GM19099 (cell line): ENCODE results near the gene FRK.

ENCODE experiments used
- POLR2A ChIP-seq: IDR thresholded peaks from 3 replicates; pipeline ENCODE4 v1.6.1; 2011; ENCODE audit warnings: low read depth; ENCODE audit not compliant: insufficient read length; ENCODE audit errors: extremely low read depth

FRK gene

DNA sequence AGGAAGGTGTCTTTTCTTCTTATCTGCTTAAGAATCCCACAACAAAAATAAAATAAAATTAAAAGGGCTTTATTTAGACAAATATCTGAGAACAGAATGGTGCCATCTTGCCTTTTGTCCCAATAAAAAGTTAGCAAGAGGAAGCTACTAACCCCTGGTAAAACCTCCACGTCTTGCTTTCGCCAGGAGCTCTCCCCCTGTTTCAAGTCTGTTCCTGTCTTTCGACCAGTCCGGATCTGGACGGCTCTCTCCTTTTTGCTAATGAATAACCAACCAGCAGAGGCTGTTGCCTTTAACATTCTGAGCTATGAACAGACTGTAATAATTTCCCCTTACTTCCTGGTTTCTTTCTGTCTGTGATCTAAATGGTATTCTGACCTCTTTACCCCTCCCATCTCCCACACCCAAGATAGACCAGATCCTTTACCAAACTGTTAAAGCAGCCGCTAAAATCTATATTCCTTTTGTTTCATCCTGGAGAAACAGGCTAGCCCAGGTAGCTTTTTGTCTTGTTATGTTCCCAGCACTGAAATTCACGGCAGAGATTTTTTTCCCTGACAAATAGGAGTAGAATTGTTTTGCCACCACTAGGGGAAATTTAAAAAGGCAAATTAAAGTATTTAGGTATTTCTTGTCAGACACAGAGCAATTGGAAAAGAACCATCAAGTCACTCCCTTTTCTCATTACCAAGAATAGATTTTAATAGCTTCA, at the start of gene FRK:
FRK (minus strand) TSS at position 320 of the 712 bp plus-strand sequence. CDS start 580 bp downstream, outside the sequence.
- no peak for TF ChIP-seq POLR2A

- TF ChIP-seq POLR2A: no peak
Measured at GRCh38 chr6:116108836-116109235, 48.1 kb upstream of the FRK start.

DNA sequence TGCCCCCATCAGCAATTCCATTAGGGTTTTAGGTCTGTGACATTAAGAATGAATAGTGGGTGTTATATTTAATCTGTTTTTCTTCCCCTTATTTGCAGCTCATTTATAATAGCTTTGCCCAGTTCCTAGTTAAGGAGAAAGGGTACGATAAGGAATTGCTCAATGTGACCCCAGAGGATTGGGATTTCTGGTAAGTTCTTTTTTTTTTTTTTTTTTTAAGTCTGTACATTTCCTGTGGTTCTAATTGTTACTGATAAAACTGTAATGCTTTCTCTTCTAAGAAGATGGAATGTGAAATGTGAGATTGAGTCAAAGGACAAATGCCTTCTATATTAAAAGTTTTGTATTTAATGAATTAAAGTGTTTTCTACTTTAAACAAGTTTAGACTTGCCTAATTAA, 45.5 kb upstream of the FRK start:
- no peak for TF ChIP-seq POLR2A

- TF ChIP-seq POLR2A: no peak
Measured at GRCh38 chr6:116105247-116105646, 44.6 kb upstream of the FRK start.

DNA sequence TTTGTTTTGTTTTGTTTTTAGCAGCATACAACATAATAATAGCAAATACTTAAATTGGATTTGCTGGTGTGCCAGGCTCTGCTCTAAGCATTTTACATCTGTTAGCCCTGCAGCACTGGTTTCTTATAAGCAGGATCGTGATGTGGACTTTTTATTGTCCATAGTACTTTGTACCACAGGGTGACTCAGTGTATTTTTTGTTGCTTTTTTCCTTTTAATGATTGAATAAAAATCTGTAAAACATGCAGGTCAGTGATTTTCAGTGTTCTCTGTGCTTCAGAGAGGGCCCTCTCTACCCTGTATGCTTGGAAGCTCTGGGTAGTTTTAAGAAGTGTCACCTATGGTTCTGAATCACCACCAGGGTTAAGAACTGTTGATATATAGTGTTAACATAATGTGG, 43.9 kb upstream of the FRK start:
- no peak for TF ChIP-seq POLR2A

- TF ChIP-seq POLR2A: no peak
Measured at GRCh38 chr6:116102873-116103272, 42.2 kb upstream of the FRK start.

GRCh38 chr6:116101790-116102189, 41.1 kb upstream of the FRK start:
- no peak for TF ChIP-seq POLR2A

DNA sequence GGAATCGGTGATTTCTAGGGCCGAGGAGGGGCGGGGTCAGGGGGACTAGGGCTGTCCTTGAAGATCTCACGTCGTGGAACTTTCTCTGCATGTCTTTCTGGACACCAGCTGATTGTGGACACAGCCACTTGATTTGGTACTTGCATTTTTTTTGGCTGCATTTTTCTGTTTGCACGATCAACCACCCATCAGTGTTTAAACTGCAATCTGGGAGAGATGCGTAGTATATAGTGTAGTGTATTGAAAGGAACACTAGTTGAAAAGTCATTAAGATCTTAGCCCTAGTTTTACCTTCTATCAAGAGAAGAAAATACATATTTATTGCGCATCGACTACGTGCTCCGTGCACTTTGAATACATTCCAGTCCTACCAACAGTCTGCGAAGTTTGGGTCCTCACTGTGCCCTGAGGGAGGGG, 40.6 kb upstream of the FRK start:
- TF ChIP-seq POLR2A: no peak

DNA sequence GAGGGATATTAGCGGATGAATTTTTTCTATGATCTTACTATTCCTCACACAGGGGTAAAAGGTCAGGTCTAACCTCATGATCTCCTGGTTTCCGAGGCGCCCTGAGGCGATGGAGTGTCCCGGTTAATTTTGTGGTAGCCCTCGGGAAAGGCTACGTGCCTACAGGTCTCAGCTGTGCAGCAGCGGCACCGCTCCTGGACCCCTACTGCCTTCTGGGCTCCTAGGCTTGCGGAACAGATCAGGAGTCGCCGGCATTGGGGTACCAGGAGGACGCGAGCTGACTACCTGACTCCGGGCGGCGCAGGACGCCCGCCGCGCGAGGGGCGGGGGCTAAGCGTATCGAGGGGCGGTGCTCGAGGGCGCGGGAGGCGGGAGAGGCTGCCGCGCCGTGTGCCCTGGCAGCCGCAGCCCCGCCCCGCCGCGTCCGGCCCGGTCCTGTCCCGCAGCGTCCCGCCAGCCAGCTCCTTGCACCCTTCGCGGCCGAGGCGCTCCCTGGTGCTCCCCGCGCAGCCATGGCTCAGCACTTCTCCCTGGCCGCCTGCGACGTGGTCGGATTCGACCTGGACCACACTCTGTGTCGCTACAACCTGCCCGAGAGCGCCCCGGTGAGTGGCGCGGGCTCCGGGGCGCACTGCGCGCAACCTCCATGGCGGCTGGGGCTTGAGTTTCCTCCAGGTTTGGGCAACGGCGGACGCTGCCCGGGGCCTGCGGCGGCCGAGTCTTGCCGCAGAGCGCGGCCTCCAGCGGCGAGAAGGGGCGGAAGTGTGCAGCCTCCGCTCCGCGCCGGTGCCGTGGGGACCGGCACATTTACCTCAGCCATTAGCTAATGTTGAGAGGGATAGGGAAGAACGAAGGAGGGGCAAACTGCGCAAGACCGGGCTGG, 40.0 kb upstream of the FRK start, which contains the start of gene NT5DC1:
NT5DC1 (plus strand) TSS at position 435 of the 883 bp plus-strand sequence; CDS start at position 513, 78 bp downstream.
- TF ChIP-seq POLR2A: peak; percentile 93

DNA sequence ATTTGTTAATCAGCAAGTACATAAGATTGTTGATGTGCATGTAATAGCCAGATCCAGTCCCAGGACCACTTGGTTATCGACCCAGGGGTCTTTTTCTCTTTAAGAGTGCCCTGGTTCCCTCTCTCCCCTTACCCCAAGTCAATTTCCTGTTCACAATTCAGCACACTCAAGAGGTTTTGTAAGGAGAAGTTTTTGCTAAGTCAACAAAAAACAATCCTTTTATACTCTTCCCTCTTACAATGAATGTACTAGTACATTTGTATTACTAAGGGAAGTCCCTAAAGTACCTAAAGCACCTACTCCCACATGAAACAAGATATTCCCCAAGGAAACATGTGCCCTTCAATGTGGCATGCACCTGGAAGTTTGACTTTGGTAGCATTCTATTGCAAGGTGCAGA, 38.3 kb upstream of the FRK start:
- no peak for TF ChIP-seq POLR2A

GRCh38 chr6:116096979-116097816, 36.5 kb upstream of the FRK start:
- no peak for TF ChIP-seq POLR2A

GRCh38 chr6:116094041-116094440, 33.4 kb upstream of the FRK start:
- TF ChIP-seq POLR2A: no peak

GRCh38 chr6:116090251-116090650, 29.6 kb upstream of the FRK start:
- no peak for TF ChIP-seq POLR2A

DNA sequence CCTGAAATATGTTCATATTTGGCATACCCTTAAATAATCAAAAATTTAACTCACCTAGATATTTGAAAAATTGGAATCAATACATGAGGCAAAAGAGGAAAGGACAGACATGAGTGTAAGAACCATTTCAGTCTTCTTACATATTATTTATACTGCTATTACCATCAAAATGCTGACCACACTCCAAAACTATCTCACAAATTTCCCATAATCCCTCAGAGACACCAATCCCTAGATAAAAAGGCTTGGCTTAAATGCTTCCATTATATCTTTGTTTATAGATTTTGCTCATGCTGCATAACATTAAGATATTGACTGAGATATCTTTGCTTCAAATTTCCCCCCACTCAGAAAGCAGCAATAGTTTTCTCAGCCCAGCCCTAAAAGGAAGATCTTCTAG, 28.3 kb upstream of the FRK start:
- TF ChIP-seq POLR2A: no peak

- TF ChIP-seq POLR2A: peak; percentile 52
Measured at GRCh38 chr6:116087437-116088027, 26.8 kb upstream of the FRK start.
